ENCODE data around the gene CKB.

The CKB gene

GRCh38 chr14:103520657-103521437 is 1.8 kb downstream of the CKB start:
- no peaks in the 10 kb centered on the region for H3K27me3 ChIP-seq (ENCODE audit: insufficient read depth, low read length, poor library complexity, severe bottlenecking)
- no peaks in the 10 kb centered on the region for H3K36me3 ChIP-seq (ENCODE audit: insufficient read depth, low read length)
- H4K20me1 ChIP-seq (ENCODE audit: insufficient read depth, low read length, poor library complexity, severe bottlenecking) = no peaks in the 10 kb centered on the region
- TF ChIP-seq CTCF (conservative IDR thresholded peaks at IDR 0.05; ENCODE audit: low read length) (peak; percentile 58), EZH2phosphoT487 (IDR thresholded peaks at IDR 0.05; ENCODE audit: borderline replicate concordance) (no peak)
- H3K9me3 ChIP-seq (ENCODE audit: insufficient read depth, low read depth, low read length) = no peaks in the 10 kb centered on the region
- peak overlapping the region; percentile 58 for H3K9ac ChIP-seq (ENCODE audit: low read depth, low read length, poor library complexity, severe bottlenecking)
- no peaks in the 10 kb centered on the region for H3F3A ChIP-seq (ENCODE audit: low read depth)
- no peaks in the 10 kb centered on the region for H3K79me2 ChIP-seq (ENCODE audit: insufficient read depth, low read length)
- peak overlapping the region; percentile 71 for H3K4me3 ChIP-seq (ENCODE audit: low read length, poor library complexity, severe bottlenecking)
- no peaks in the 10 kb centered on the region for H3K9me2 ChIP-seq (replicated peaks; ENCODE audit: low read depth, low read length)
- peaks cover 4% of the 10 kb centered on the region for H3K4me1 ChIP-seq (ENCODE audit: insufficient read depth, low read length, poor library complexity, severe bottlenecking)
- H3K4me2 ChIP-seq (ENCODE audit: low read depth, low read length, poor library complexity, severe bottlenecking) = peak overlapping the region; percentile 54
- H2AFZ ChIP-seq (ENCODE audit: low read length) = peak overlapping the region; percentile 97

- Histone ChIP-seq H3K36me3 (ENCODE audit: insufficient read depth, low read length) (no peaks in the 10 kb centered on the region), H3K9ac (ENCODE audit: low read depth, low read length, poor library complexity, severe bottlenecking) (peak overlapping the region; percentile 58), H3K9me2 (replicated peaks; ENCODE audit: low read depth, low read length) (no peaks in the 10 kb centered on the region), H3K4me3 (ENCODE audit: low read length, poor library complexity, severe bottlenecking) (peak overlapping the region; percentile 71), H3K4me2 (ENCODE audit: low read depth, low read length, poor library complexity, severe bottlenecking) (peak overlapping the region; percentile 54), H3F3A (ENCODE audit: low read depth) (no peaks in the 10 kb centered on the region), H3K27me3 (ENCODE audit: insufficient read depth, low read length, poor library complexity, severe bottlenecking) (no peaks in the 10 kb centered on the region), H4K20me1 (ENCODE audit: insufficient read depth, low read length, poor library complexity, severe bottlenecking) (no peaks in the 10 kb centered on the region), H3K9me3 (ENCODE audit: insufficient read depth, low read depth, low read length) (no peaks in the 10 kb centered on the region), H3K79me2 (ENCODE audit: insufficient read depth, low read length) (no peaks in the 10 kb centered on the region), H2AFZ (ENCODE audit: low read length) (peak overlapping the region; percentile 97), H3K4me1 (ENCODE audit: insufficient read depth, low read length, poor library complexity, severe bottlenecking) (peaks cover 4% of the 10 kb centered on the region)
- TF ChIP-seq CTCF (conservative IDR thresholded peaks at IDR 0.05; ENCODE audit: low read length) (no peak), EZH2phosphoT487 (IDR thresholded peaks at IDR 0.05; ENCODE audit: borderline replicate concordance) (no peak)
These were observed 2.4 kb downstream of the CKB start for GRCh38 chr14:103520269-103520656.

- TF ChIP-seq CTCF (conservative IDR thresholded peaks at IDR 0.05; ENCODE audit: low read length) = no peak
- TF ChIP-seq EZH2phosphoT487 (IDR thresholded peaks at IDR 0.05; ENCODE audit: borderline replicate concordance) = no peak
- no peak overlapping the region for H3K4me2 ChIP-seq (ENCODE audit: low read depth, low read length, poor library complexity, severe bottlenecking)
These were observed 2.8 kb downstream of the CKB start for GRCh38 chr14:103519837-103520212.

More at GRCh38 chr14:103519837-103520212, 2.8 kb downstream of the CKB start:
- Histone ChIP-seq H3K36me3 (ENCODE audit: insufficient read depth, low read length) (no peaks in the 10 kb centered on the region), H3K4me1 (ENCODE audit: insufficient read depth, low read length, poor library complexity, severe bottlenecking) (peaks cover 4% of the 10 kb centered on the region), H3K79me2 (ENCODE audit: insufficient read depth, low read length) (no peaks in the 10 kb centered on the region), H3F3A (ENCODE audit: low read depth) (no peaks in the 10 kb centered on the region), H4K20me1 (ENCODE audit: insufficient read depth, low read length, poor library complexity, severe bottlenecking) (no peaks in the 10 kb centered on the region), H3K4me3 (ENCODE audit: low read length, poor library complexity, severe bottlenecking) (no peak overlapping the region), H3K9ac (ENCODE audit: low read depth, low read length, poor library complexity, severe bottlenecking) (no peak overlapping the region), H3K27me3 (ENCODE audit: insufficient read depth, low read length, poor library complexity, severe bottlenecking) (no peaks in the 10 kb centered on the region), H3K9me2 (replicated peaks; ENCODE audit: low read depth, low read length) (no peaks in the 10 kb centered on the region), H2AFZ (ENCODE audit: low read length) (no peak overlapping the region), H3K9me3 (ENCODE audit: insufficient read depth, low read depth, low read length) (no peaks in the 10 kb centered on the region)

Measured in Loucy (cell line).